BJ (cell line): ENCODE results near the gene MAP1LC3B. TPM values are rescaled to one million over a fixed set of nuclear protein-coding genes. Genes with fewer than 3 reads are reported as not detected.

Experiments used
- CTCF ChIA-PET: fragments of 350-600 bp; formaldehyde crosslinking; extraction: SDS; loops from one replicate; lab custom pipeline; 2021; ENCODE audit warnings: antibody characterized with exemption, inconsistent platforms; lab: Yijun Ruan, JAX
- POLR2A ChIA-PET: fragments of 300-600 bp; sonication (Branson Sonifier 250); formaldehyde crosslinking; extraction: SDS; loops from one replicate; lab custom pipeline; 2021; ENCODE audit warnings: antibody characterized with exemption; lab: Charles Lee
- DNase-seq: peaks from one replicate; pipeline ENCODE4 v3.0.0-alpha.2; 2011; ENCODE audit warnings: low read depth
- H3K27me3 ChIP-seq: 2 replicates; pipeline ENCODE4 v1.6.0; 2011; ENCODE audit warnings: low read length; ENCODE audit not compliant: control insufficient read depth, insufficient read depth
- H3K36me3 ChIP-seq: 2 replicates; pipeline ENCODE4 v1.5.1; 2011; ENCODE audit warnings: low read length; ENCODE audit not compliant: control insufficient read depth, insufficient read depth
- H3K4me3 ChIP-seq: 2 replicates; pipeline ENCODE4 v1.5.1; 2011; ENCODE audit warnings: low read depth, mild to moderate bottlenecking, control low read depth, low read length
- CTCF ChIP-seq: IDR thresholded peaks from 2 replicates; pipeline ENCODE4 v1.5.1; 2011; ENCODE audit warnings: low read depth, mild to moderate bottlenecking, control low read depth, inconsistent platforms, low read length, moderate library complexity; ENCODE audit not compliant: insufficient read depth
- polyA plus RNA-seq: library from polyadenylated mRNA; depleted of rRNA; stranded (reverse); fragments of >200 nt; gene quantifications from 2 replicates; pipeline ENCODE4 v1.2.3, GENCODE V29; 2011

MAP1LC3B gene
- polyA plus RNA-seq, 1 experiment = 29.0 TPM

GRCh38 chr16:87406495-87407088 is 14.5 kb downstream of the MAP1LC3B start:
- Histone ChIP-seq H3K27me3 (no peaks in the 10 kb centered on the region), H3K36me3 (peaks cover 16% of the 10 kb centered on the region), H3K4me3 (no peak overlapping the region)
- POLR2A ChIA-PET = no interaction called here
- no peak for TF ChIP-seq CTCF
- CTCF ChIA-PET = interaction anchor here (1.0 to 1.2 kb wide), 2 partner anchors 12 to 144 kb away, joined by 4 to 6 read pairs; no protein-coding TSS in a partner anchor
- no peak for DNase-seq

GRCh38 chr16:87407511-87408112 is 15.5 kb downstream of the MAP1LC3B start:
- TF ChIP-seq CTCF = no peak
- DNase-seq = peak; percentile 59
- Histone ChIP-seq H3K36me3 (peaks cover 21% of the 10 kb centered on the region), H3K27me3 (no peaks in the 10 kb centered on the region), H3K4me3 (no peak overlapping the region)
- POLR2A ChIA-PET = no interaction called here
- CTCF ChIA-PET = interaction anchor here (0.6 to 1.2 kb wide), 5 partner anchors 9 to 229 kb away, joined by 3 to 6 read pairs (median 4); partner anchors contain the start of gene C16orf95

- CTCF ChIA-PET = interaction anchor here (1.8 kb wide), 1 partner anchor 14 kb away, joined by 8 read pairs; no protein-coding TSS in a partner anchor
- H3K4me3 ChIP-seq = no peak overlapping the region
- POLR2A ChIA-PET = no interaction called here
- no peaks in the 10 kb centered on the region for H3K27me3 ChIP-seq
- H3K36me3 ChIP-seq = peaks cover 22% of the 10 kb centered on the region
- DNase-seq = no peak
- no peak for TF ChIP-seq CTCF
Measured at GRCh38 chr16:87409153-87409552, 17.0 kb downstream of the MAP1LC3B start.

GRCh38 chr16:87409781-87410180 is 17.6 kb downstream of the MAP1LC3B start:
- no peaks in the 10 kb centered on the region for H3K27me3 ChIP-seq
- ChIA-PET CTCF (interaction anchor here (1.0 to 1.8 kb wide), 2 partner anchors 15 to 226 kb away, joined by 4 to 8 read pairs; no protein-coding TSS in a partner anchor), POLR2A (interaction anchor here (0.6 kb wide), 1 partner anchor 14 kb away, joined by 4 read pairs; no protein-coding TSS in a partner anchor)
- H3K4me3 ChIP-seq = no peak overlapping the region
- DNase-seq = no peak
- H3K36me3 ChIP-seq = peaks cover 21% of the 10 kb centered on the region
- TF ChIP-seq CTCF = no peak

GRCh38 chr16:87410530-87410929 is 18.4 kb downstream of the MAP1LC3B start:
- Histone ChIP-seq H3K36me3 (peaks cover 19% of the 10 kb centered on the region), H3K4me3 (no peak overlapping the region), H3K27me3 (no peaks in the 10 kb centered on the region)
- TF ChIP-seq CTCF = no peak
- POLR2A ChIA-PET = no interaction called here
- no peak for DNase-seq
- CTCF ChIA-PET = interaction anchor here (1.0 to 1.8 kb wide), 2 partner anchors 16 to 226 kb away, joined by 4 to 8 read pairs; no protein-coding TSS in a partner anchor
